ENCODE measurements around the gene ITPRIPL2. TPM values are rescaled to one million over a fixed set of nuclear protein-coding genes. Genes with fewer than 3 reads are reported as not detected.

ITPRIPL2 gene
- total and polyA plus RNA-seq, 2 of the 13 experiments (the other 11 are each of a cell fraction or from before 2014, with no cell fraction given): 5.9 to 12.6 TPM

DNA sequence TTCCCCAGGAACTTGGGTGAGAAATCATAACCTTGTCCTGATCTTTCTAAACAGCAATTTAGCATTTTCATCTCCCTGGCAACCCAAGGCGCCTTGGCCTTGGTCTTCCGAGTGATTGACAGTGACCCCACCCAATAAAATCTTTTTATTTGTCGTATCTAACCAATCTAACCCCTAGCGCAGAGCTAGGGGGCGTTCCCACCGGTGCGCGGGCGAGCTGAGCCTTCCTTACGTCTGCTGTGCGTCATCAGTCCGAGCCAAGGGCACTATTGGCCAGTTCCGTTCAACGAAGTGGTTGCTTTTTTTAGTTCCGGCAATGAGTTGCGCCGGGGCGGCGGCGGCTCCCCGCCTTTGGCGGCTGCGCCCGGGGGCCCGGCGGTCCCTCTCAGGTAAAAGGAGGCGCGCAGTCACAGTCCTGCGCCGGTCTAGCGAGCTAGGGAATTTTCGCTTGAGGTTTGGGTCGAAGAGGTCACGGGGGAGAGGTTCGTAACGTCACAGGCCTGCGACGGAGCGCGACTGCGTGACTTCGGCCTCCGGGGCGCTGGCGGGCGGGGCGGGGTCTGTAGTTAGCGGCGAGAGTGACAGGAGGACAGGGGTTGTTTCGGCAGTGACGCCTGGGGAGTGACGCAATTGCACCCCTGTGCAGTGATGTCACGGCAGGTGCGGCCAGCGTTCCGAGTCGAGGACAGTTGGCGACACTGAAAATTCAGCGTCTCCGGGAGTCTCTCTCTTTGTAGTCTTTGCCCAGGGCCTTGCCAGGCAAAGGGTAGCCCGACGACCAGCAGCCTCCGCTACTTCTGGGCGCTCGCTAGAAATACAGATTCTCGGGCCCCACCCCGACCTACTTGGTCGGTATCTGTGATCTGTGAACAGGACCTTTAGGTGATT, 46.2 kb upstream of the ITPRIPL2 start, which contains the start of gene COQ7 (continued):
- TF ChIP-seq, protein P1, sequence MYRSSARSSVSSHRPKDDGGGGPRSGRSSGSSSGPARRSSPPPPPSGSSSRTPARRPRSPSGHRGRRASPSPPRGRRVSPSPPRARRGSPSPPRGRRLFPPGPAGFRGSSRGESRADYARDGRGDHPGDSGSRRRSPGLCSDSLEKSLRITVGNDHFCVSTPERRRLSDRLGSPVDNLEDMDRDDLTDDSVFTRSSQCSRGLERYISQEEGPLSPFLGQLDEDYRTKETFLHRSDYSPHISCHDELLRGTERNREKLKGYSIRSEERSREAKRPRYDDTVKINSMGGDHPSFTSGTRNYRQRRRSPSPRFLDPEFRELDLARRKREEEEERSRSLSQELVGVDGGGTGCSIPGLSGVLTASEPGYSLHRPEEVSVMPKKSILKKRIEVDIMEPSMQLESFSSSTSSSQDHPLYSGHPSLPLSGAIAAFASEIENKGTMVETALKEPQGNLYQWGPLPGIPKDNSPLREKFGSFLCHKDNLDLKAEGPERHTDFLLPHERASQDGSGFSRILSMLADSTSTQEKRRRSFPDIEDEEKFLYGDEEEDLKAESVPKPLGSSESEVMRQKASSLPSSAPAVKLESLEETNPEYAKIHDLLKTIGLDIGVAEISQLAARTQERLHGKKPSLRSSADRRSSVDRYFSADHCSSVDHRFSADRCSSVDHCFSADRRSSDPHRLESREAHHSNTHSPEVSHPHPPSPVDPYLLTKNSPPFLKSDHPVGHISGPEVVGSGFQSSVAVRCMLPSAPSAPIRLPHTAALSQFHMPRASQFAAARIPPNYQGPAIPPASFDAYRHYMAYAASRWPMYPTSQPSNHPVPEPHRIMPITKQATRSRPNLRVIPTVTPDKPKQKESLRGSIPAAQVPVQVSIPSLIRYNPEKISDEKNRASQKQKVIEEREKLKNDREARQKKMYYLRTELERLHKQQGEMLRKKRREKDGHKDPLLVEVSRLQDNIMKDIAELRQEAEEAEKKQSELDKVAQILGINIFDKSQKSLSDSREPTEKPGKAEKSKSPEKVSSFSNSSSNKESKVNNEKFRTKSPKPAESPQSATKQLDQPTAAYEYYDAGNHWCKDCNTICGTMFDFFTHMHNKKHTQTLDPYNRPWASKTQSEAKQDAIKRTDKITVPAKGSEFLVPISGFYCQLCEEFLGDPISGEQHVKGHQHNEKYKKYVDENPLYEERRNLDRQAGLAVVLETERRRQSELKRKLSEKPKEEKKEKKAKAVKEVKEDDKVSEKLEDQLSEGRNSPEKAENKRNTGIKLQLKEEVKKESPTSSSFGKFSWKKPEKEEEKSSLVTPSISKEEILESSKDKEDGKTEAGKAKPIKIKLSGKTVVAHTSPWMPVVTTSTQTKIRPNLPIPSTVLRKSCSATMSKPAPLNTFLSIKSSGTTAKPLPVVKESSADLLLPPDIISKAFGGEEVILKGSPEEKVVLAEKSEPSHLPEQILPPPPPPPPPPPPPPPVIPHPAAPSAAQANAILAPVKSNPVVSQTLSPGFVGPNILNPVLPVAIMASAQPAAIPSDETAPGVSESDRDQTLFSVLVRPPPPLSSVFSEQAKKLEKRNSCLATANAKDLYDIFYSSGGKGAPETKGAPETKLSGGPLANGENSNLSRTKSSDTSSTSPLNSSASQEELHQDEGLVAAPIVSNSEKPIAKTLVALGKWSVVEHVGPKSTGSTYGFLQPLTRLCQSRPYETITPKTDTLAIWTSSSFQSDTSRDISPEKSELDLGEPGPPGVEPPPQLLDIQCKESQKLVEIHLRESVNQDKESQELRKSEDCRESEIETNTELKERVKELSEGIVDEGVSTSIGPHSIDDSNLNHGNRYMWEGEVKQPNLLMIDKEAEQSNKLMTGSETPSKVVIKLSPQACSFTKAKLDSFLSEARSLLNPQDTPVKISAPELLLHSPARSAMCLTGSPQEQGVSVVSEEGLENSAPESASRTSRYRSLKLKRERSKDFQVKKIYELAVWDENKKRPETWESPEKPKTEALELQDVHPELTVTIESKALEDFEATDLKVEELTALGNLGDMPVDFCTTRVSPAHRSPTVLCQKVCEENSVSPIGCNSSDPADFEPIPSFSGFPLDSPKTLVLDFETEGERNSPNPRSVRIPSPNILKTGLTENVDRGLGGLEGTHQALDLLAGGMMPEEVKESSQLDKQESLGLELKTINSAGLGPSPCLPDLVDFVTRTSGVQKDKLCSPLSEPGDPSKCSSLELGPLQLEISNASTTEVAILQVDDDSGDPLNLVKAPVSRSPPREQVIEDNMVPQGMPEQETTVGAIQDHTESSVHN (CRISPR knock-in tag; IDR thresholded peaks at IDR 0.05): no peak
- TF ChIP-seq MZF1 (CRISPR knock-in tag; IDR thresholded peaks at IDR 0.05; ENCODE audit: borderline replicate concordance) (peak; percentile 81; the same call in 1 of the 2 replicates), ZNF7 (CRISPR knock-in tag; IDR thresholded peaks at IDR 0.05) (0 out of 2 replicates have a peak, but pooled peaks have one; percentile 6), GATAD2A (CRISPR knock-in tag; IDR thresholded peaks at IDR 0.05) (peak; percentile 73), ZC3H13 (CRISPR knock-in tag; IDR thresholded peaks at IDR 0.05) (peak; percentile 73; the same call in 1 of the 2 replicates), SRSF1 (optimal IDR thresholded peaks at IDR 0.05; ENCODE audit: low read depth, low read length) (no peak), DNMT1 (CRISPR knock-in tag; IDR thresholded peaks at IDR 0.05) (peak; percentile 99; the same call in 1 of the 2 replicates), RBM39 (IDR thresholded peaks at IDR 0.05; ENCODE audit: low read depth, low read length, poor library complexity, severe bottlenecking) (peak; percentile 96)
- TF ChIP-seq, protein P2, sequence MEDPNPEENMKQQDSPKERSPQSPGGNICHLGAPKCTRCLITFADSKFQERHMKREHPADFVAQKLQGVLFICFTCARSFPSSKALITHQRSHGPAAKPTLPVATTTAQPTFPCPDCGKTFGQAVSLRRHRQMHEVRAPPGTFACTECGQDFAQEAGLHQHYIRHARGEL (CRISPR knock-in tag; IDR thresholded peaks at IDR 0.05): no peak
- TF ChIP-seq, protein P3, sequence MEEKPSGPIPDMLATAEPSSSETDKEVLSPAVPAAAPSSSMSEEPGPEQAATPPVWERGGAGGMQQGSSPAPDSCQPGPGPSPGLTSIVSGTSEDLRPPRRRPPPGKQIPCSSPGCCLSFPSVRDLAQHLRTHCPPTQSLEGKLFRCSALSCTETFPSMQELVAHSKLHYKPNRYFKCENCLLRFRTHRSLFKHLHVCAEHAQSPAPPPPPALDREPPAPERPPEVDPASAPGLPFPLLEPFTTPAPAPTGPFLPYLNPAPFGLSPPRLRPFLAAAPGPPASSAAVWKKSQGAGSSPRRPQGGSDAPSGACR (CRISPR knock-in tag; IDR thresholded peaks at IDR 0.05): peak; percentile 71
- TF ChIP-seq, protein P4, sequence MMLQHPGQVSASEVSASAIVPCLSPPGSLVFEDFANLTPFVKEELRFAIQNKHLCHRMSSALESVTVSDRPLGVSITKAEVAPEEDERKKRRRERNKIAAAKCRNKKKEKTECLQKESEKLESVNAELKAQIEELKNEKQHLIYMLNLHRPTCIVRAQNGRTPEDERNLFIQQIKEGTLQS (CRISPR knock-in tag; IDR thresholded peaks at IDR 0.05): peak; percentile 93
- TF ChIP-seq, protein P5, sequence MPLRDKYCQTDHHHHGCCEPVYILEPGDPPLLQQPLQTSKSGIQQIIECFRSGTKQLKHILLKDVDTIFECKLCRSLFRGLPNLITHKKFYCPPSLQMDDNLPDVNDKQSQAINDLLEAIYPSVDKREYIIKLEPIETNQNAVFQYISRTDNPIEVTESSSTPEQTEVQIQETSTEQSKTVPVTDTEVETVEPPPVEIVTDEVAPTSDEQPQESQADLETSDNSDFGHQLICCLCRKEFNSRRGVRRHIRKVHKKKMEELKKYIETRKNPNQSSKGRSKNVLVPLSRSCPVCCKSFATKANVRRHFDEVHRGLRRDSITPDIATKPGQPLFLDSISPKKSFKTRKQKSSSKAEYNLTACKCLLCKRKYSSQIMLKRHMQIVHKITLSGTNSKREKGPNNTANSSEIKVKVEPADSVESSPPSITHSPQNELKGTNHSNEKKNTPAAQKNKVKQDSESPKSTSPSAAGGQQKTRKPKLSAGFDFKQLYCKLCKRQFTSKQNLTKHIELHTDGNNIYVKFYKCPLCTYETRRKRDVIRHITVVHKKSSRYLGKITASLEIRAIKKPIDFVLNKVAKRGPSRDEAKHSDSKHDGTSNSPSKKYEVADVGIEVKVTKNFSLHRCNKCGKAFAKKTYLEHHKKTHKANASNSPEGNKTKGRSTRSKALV (CRISPR knock-in tag; IDR thresholded peaks at IDR 0.05): no peak; the same call in 1 of the 2 replicates

Data from HepG2 (cell line).